ENCODE results near the gene STOX2.

The STOX2 gene

DNA sequence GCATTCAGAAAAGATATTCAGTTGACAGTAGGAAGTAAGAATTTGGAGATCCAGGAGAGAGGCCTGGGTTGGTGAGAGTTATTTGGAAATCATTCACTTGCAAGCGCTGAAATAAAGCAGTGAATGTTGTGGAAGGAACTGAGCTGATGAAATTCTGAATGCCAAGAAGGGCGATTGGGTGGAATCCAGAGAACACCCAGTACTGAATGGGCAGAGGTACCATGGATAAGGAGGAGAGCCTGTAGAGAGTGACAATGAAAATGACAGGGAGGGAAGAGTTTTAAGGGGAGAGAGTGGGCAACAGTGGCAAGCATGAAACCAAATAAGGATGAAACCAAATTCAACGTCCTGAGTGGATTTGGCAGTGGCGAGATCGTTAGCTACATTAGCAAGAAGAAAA, 6.7 kb upstream of the STOX2 start:
- no peak overlapping the region for H3K9ac ChIP-seq (ENCODE audit: low read depth, low read length)
- H3K36me3 ChIP-seq (ENCODE audit: insufficient read depth, low read depth, low read length), result no peaks in the 10 kb centered on the region
- no peak overlapping the region for H3K27ac ChIP-seq (ENCODE audit: low read length)
- no peak overlapping the region for H3K4me3 ChIP-seq (ENCODE audit: low read length)
- peaks cover 12% of the 10 kb centered on the region for H3K27me3 ChIP-seq (ENCODE audit: insufficient read depth, low read length)
- H3K9me3 ChIP-seq (ENCODE audit: insufficient read depth, low read depth, low read length), result peaks cover 8% of the 10 kb centered on the region
- no peaks in the 10 kb centered on the region for H3K4me1 ChIP-seq (ENCODE audit: insufficient read depth, low read length)

DNA sequence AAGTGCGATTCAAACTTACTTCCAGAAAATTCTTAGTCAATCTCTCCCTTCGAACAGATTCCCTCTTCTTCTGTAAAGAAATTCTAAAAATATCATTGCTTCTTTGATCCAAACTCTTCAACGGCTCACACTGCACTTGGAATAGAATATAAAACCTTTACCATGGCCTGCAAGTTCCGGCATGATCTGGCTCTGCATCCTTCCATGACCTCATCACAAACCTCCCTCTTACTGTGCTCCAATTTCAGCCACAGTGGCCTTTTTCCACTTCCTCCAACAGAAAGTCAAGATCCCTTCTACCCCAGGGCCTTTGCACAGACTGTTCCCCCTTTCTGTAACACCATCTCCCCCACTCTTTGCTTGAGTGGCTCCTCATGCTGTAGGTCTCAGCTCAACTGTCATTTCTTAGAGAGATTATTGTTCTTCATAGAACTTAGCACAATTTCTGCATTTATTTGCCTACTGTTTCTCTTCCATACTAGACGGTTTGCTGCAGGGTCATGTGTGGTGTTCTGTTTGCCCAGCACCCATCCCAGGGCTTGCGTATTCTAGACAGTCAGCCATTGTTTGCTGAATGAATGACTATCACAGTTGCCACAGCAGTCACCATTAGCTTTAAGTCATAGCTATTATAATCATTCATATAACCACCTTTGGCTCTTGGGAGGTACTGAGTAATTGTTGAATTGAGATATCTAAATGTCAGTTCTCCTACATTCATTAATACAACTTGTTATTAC, 1.9 kb upstream of the STOX2 start:
- peaks cover 45% of the 10 kb centered on the region for H3K27me3 ChIP-seq (ENCODE audit: insufficient read depth, low read length)
- H3K27ac ChIP-seq (ENCODE audit: low read length), result no peak overlapping the region
- no peak overlapping the region for H3K9ac ChIP-seq (ENCODE audit: low read depth, low read length)
- H3K9me3 ChIP-seq (ENCODE audit: insufficient read depth, low read depth, low read length), result peaks cover 11% of the 10 kb centered on the region
- H3K4me3 ChIP-seq (ENCODE audit: low read length), result no peak overlapping the region
- peaks cover 13% of the 10 kb centered on the region for H3K4me1 ChIP-seq (ENCODE audit: insufficient read depth, low read length)
- no peaks in the 10 kb centered on the region for H3K36me3 ChIP-seq (ENCODE audit: insufficient read depth, low read depth, low read length)

DNA sequence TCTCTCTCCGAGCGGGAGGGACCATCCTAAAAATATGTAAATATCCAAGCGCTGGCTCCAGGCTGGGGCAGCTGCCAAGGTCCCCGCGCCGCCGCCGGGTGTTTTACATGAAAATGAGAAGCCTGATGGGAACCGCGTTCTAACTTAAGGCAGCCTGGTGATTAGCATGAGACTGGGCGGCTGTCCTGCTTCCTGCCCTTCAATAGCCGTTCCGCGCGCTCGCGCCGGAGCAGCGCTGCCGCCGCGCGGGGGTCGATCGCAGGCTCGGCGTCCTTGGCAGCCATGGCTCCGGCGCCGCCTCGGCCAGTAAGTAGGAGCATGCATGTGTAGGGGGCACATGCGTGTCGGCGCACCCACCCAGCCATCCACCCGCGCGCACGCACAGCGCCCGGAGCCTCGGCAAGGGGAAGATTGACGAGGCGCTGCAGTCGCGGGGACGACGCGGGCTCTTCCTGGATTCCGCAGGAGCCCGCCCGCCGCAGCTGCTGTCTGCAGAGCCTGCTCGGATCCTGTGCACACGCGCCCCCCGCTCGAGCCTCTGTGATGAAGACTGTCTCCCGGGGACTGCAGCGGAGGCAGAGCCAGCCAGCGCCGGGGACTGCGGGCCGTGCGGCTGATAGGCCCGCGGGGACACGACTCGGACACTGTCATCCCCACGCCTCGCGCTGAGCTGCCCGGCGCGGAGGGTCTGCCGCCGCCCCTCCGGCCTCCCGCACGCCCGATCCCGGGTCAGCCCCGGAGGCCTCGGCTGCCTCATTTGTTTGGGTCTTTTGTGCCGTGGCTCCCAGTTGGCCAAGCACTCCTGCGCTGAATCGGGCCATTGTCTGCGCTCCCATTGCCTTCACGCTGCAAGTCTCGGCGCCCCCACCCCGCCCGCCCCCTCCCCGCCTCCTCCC, 734 bp downstream of the STOX2 start:
- Histone ChIP-seq H3K4me1 (ENCODE audit: insufficient read depth, low read length) (peaks cover 25% of the 10 kb centered on the region), H3K9ac (ENCODE audit: low read depth, low read length) (peak overlapping the region; percentile 39; the same call in 1 of the 2 replicates), H3K9me3 (ENCODE audit: insufficient read depth, low read depth, low read length) (peaks cover 11% of the 10 kb centered on the region; the same call in 1 of the 2 replicates), H3K27me3 (ENCODE audit: insufficient read depth, low read length) (peaks cover 60% of the 10 kb centered on the region), H3K36me3 (ENCODE audit: insufficient read depth, low read depth, low read length) (no peaks in the 10 kb centered on the region), H3K4me3 (ENCODE audit: low read length) (peak overlapping the region; percentile 67), H3K27ac (ENCODE audit: low read length) (no peak overlapping the region)

DNA sequence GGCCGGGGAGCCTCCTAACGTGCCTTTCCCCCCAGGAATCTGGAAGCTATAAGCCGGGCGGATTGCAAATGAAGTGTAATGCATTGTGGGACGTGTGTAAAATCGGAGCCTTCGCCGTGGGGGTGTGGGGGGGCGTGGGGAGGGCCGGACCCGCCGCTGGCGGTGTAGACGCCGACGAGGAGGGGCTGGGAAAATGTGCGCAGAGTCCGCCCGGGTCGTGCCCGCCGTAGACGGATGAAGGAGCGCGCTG, 1.3 kb downstream of the STOX2 start:
- Histone ChIP-seq H3K4me1 (ENCODE audit: insufficient read depth, low read length) (peaks cover 25% of the 10 kb centered on the region), H3K9ac (ENCODE audit: low read depth, low read length) (peak overlapping the region; percentile 84; the same call in 1 of the 2 replicates), H3K36me3 (ENCODE audit: insufficient read depth, low read depth, low read length) (no peaks in the 10 kb centered on the region), H3K4me3 (ENCODE audit: low read length) (peak overlapping the region; percentile 81), H3K27ac (ENCODE audit: low read length) (no peak overlapping the region), H3K9me3 (ENCODE audit: insufficient read depth, low read depth, low read length) (peaks cover 11% of the 10 kb centered on the region; the same call in 1 of the 2 replicates), H3K27me3 (ENCODE audit: insufficient read depth, low read length) (peaks cover 60% of the 10 kb centered on the region)

DNA sequence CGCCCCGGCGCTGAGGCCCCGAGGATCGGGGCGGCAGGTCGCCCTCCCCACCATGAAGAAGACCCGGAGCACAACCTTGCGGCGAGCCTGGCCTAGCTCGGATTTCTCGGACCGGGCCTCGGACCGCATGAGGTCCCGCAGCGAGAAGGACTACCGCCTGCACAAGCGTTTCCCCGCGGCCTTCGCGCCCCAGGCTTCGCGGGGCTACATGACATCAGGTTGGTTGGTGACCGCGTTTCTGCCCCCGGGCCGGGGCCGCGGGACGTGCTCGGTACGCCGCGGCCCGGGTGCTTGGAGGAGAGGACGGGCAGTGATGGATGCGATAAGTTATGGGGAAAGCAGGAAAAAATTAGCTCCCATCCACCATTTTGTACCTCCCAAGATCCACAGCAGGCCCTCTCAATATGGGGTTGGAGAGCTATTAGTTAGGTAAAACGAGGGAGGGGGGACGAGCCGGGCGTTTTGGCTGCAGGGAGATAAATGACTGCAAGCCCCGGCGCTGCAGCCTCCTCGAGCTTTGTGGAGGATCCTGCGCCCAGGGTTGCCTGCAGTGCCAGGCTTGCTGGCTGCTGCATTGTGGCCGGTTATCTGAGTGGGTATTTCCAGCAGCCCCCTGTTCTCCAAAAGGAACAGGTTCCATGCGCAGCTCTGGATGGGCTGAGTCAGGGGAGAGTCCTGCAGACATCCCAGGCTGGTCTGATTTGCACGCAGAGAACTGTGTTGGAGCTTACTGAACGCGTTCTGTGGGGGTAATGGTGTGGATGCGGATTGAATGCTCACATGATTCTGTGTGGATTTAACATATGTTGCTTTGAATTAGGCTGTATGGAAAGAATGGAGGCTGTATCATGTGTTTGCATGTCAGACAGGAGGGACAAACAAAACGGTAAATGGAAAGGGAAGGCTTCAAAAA, 1.9 kb downstream of the STOX2 start:
- Histone ChIP-seq H3K4me3 (ENCODE audit: low read length) (peak overlapping the region; percentile 81), H3K9ac (ENCODE audit: low read depth, low read length) (peak overlapping the region; percentile 84)

DNA sequence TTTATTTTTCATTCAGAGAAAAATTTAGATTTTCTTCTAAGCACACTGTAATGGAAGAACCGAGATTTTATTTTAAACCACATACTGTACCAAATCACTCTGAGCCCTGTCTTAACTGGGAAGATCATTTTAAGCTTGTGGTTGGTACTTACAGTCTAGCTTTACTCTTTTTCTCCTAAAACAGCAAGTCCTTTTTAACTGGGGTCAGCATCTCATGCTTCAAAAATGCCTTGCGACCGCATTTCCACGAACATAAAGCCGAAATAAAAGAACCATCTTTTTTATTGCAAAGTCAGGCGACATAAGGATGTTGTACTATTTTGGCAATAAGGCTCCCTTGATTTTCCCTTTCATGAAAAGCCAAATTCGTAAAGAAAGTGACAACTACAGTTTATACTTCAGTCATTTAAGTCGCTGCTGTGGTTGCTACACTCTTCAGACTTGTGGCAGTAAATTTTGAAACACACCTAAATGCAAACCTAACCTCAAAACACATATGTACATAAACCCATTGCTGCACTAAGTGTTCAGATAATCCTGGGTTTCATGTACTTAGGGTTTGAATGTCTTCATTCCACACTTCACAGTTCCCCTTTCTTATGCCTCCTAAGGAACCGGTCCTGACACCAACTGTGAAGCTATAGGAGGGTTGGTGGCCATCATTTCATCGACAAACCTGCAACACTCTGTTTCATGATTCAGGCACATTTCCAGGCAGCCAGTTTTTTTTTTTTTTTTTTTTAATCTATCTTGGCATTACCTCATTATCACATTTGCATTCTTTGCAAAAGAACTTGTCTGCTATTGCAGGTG, 3.0 kb downstream of the STOX2 start:
- peaks cover 6% of the 10 kb centered on the region; the same call in 1 of the 2 replicates for H3K9me3 ChIP-seq (ENCODE audit: insufficient read depth, low read depth, low read length)
- H3K4me3 ChIP-seq (ENCODE audit: low read length), result peak overlapping the region; percentile 81
- H3K9ac ChIP-seq (ENCODE audit: low read depth, low read length), result peak overlapping the region; percentile 84; the same call in 1 of the 2 replicates
- peaks cover 52% of the 10 kb centered on the region for H3K27me3 ChIP-seq (ENCODE audit: insufficient read depth, low read length)
- no peaks in the 10 kb centered on the region for H3K36me3 ChIP-seq (ENCODE audit: insufficient read depth, low read depth, low read length)
- peaks cover 25% of the 10 kb centered on the region for H3K4me1 ChIP-seq (ENCODE audit: insufficient read depth, low read length)
- no peak overlapping the region for H3K27ac ChIP-seq (ENCODE audit: low read length)

More for the DNA sequence above, 1.9 kb downstream of the STOX2 start:
- H3K4me1 ChIP-seq (ENCODE audit: insufficient read depth, low read length), result peaks cover 25% of the 10 kb centered on the region
- peaks cover 11% of the 10 kb centered on the region; the same call in 1 of the 2 replicates for H3K9me3 ChIP-seq (ENCODE audit: insufficient read depth, low read depth, low read length)
- H3K36me3 ChIP-seq (ENCODE audit: insufficient read depth, low read depth, low read length), result no peaks in the 10 kb centered on the region
- H3K27me3 ChIP-seq (ENCODE audit: insufficient read depth, low read length), result peaks cover 60% of the 10 kb centered on the region
- H3K27ac ChIP-seq (ENCODE audit: low read length), result no peak overlapping the region

DNA sequence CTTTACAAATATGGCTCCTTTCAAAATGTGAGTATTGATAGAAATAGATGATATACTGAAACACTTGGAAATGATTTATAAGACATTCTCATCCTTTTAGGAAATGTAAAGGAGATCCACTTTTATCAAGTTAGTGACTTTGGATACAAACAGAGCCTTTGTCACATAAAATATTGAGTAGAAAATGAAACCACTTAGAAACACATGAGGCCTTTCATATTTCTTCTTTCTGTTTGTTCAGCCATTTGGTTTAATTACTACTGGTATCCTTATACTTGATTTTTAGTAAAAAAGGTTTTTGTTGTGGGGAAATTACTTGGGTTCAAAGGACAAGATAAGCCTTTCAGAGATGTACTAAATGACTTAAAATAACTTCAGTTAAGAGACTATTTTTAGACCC, 4.1 kb downstream of the STOX2 start:
- peaks cover 41% of the 10 kb centered on the region for H3K27me3 ChIP-seq (ENCODE audit: insufficient read depth, low read length)
- no peak overlapping the region for H3K27ac ChIP-seq (ENCODE audit: low read length)
- peaks cover 25% of the 10 kb centered on the region for H3K4me1 ChIP-seq (ENCODE audit: insufficient read depth, low read length)
- H3K36me3 ChIP-seq (ENCODE audit: insufficient read depth, low read depth, low read length), result no peaks in the 10 kb centered on the region
- no peaks in the 10 kb centered on the region for H3K9me3 ChIP-seq (ENCODE audit: insufficient read depth, low read depth, low read length)
- H3K9ac ChIP-seq (ENCODE audit: low read depth, low read length), result no peak overlapping the region
- H3K4me3 ChIP-seq (ENCODE audit: low read length), result no peak overlapping the region

DNA sequence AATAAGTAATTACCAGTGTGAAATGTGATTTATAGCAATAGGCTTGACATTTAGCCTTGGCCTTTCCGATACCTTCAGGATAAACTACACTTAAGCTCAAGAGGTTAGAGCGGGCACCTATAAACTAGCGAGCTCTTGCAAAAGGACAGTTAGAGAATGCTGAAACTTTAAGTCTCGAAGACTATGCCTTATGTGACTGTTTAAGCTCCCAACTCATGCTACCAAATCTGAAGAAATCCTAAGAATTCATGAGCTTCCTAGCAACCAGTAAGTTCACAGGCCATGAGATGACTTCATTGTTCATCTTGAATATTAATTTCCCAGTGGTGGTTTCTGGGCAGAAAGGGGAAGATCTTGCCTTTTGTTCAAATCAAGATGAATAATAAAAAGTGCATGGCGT, 4.7 kb downstream of the STOX2 start:
- Histone ChIP-seq H3K27ac (ENCODE audit: low read length) (no peak overlapping the region), H3K4me1 (ENCODE audit: insufficient read depth, low read length) (peaks cover 19% of the 10 kb centered on the region), H3K27me3 (ENCODE audit: insufficient read depth, low read length) (peaks cover 35% of the 10 kb centered on the region), H3K9ac (ENCODE audit: low read depth, low read length) (no peak overlapping the region), H3K9me3 (ENCODE audit: insufficient read depth, low read depth, low read length) (no peaks in the 10 kb centered on the region), H3K4me3 (ENCODE audit: low read length) (no peak overlapping the region; the same call in 1 of the 2 replicates), H3K36me3 (ENCODE audit: insufficient read depth, low read depth, low read length) (no peaks in the 10 kb centered on the region)

DNA sequence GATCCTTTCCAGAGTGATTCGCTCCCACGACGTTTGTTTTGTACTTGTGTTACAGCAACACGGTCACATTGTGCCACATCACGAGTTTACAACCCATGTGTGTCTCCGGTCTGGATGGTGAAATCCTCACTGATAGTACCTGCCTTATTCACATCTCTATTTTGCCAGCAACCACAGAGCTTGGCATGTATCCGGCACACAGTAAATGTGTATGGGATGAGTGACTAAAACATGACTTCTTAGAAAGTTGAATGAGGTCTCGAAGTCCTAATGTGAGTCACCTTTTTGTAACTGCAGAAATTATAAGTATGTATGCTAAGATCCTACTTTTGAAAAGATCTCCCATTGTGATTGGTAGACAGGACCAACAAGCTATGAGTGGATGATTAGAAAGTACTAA, 7.5 kb downstream of the STOX2 start:
- H3K27me3 ChIP-seq (ENCODE audit: insufficient read depth, low read length), result peaks cover 21% of the 10 kb centered on the region
- no peak overlapping the region for H3K4me3 ChIP-seq (ENCODE audit: low read length)
- no peaks in the 10 kb centered on the region for H3K36me3 ChIP-seq (ENCODE audit: insufficient read depth, low read depth, low read length)
- H3K9ac ChIP-seq (ENCODE audit: low read depth, low read length), result no peak overlapping the region
- no peak overlapping the region for H3K27ac ChIP-seq (ENCODE audit: low read length)
- peaks cover 17% of the 10 kb centered on the region; the same call in 1 of the 2 replicates for H3K4me1 ChIP-seq (ENCODE audit: insufficient read depth, low read length)
- H3K9me3 ChIP-seq (ENCODE audit: insufficient read depth, low read depth, low read length), result no peaks in the 10 kb centered on the region

DNA sequence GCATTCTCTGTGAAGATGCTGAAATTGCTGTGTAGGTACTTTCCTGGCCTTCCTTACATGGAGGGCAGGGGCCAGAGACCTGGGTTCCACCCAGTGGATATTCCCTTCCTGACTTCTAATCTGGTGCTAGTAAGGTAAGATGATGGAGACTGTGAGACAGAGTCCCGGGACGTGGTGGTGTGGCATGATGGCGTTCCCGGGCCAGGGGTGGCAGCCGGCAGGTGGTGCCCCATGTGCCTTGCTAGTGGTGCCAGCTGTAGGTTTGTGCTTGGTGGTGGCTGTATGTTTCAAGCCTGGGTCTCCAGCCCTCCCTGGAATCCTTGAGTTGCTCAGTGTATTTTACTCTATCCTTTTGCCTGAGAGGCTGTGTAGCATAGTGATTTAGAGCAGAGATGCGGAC, 10.9 kb downstream of the STOX2 start:
- no peaks in the 10 kb centered on the region for H3K36me3 ChIP-seq (ENCODE audit: insufficient read depth, low read depth, low read length)
- no peak overlapping the region for H3K9ac ChIP-seq (ENCODE audit: low read depth, low read length)
- H3K27ac ChIP-seq (ENCODE audit: low read length), result no peak overlapping the region
- H3K4me3 ChIP-seq (ENCODE audit: low read length), result no peak overlapping the region
- H3K9me3 ChIP-seq (ENCODE audit: insufficient read depth, low read depth, low read length), result no peaks in the 10 kb centered on the region
- H3K4me1 ChIP-seq (ENCODE audit: insufficient read depth, low read length), result peaks cover 6% of the 10 kb centered on the region; the same call in 1 of the 2 replicates
- no peaks in the 10 kb centered on the region for H3K27me3 ChIP-seq (ENCODE audit: insufficient read depth, low read length)
